Mesothelial cell of epicardium (in vitro differentiated cells): Measurements from ENCODE around the gene RAB20. TPM values are rescaled to one million over a fixed set of nuclear protein-coding genes. Genes with fewer than 3 reads are reported as not detected.

Source experiments
- DNase-seq, 2 experiments: peaks; one replicate each; pipeline ENCODE4 v3.0.0; 2021; ENCODE audit warnings: low spot score in 2 of 2; ENCODE audit not compliant: unreplicated experiment in 2 of 2
- H3K27ac Mint-ChIP-seq: 2 replicates; pipeline ENCODE4 v1.8.0; 2021; ENCODE audit warnings: mixed read lengths
- H3K27me3 Mint-ChIP-seq: 2 replicates; pipeline ENCODE4 v1.8.0; 2021; ENCODE audit warnings: low read depth, mixed read lengths
- H3K36me3 Mint-ChIP-seq: 2 replicates; pipeline ENCODE4 v1.8.0; 2021; ENCODE audit warnings: mixed read lengths
- H3K4me1 Mint-ChIP-seq: 2 replicates; pipeline ENCODE4 v1.8.0; 2021; ENCODE audit warnings: mixed read lengths
- H3K4me3 Mint-ChIP-seq: 2 replicates; pipeline ENCODE4 v1.8.0; 2021; ENCODE audit warnings: mild to moderate bottlenecking, moderate library complexity, mixed read lengths
- H3K9me3 Mint-ChIP-seq: 2 replicates; pipeline ENCODE4 v1.8.0; 2021; ENCODE audit warnings: mixed read lengths
- CTCF ChIP-seq: fragments of 200-600 bp; sonication (generic); IDR thresholded peaks from one replicate; pipeline ENCODE4 v1.5.0; 2021; ENCODE audit warnings: antibody characterized with exemption; ENCODE audit not compliant: unreplicated experiment
- total RNA-seq: library from RNA; stranded (reverse); gene quantifications from 3 replicates; pipeline ENCODE4 v1.2.1, GENCODE V29; 2021

The RAB20 gene
- total RNA-seq, 1 donor from 2014 or later: 8.9 TPM

- peak overlapping the region; percentile 55 for H3K27ac Mint-ChIP-seq
- no peaks in the 10 kb centered on the region for H3K27me3 Mint-ChIP-seq
- DNase-seq: no peak
- no peaks in the 10 kb centered on the region for H3K9me3 Mint-ChIP-seq
- H3K4me1 Mint-ChIP-seq: peaks cover 34% of the 10 kb centered on the region
- TF ChIP-seq CTCF: no peak
- H3K36me3 Mint-ChIP-seq: no peaks in the 10 kb centered on the region
- no peak overlapping the region for H3K4me3 Mint-ChIP-seq
Observed at GRCh38 chr13:110531100-110531499, 30.4 kb downstream of the RAB20 start.

- DNase-seq: no peak
- TF ChIP-seq CTCF: no peak
- Mint-ChIP-seq H3K27ac (peak overlapping the region; percentile 84), H3K4me3 (no peak overlapping the region), H3K27me3 (no peaks in the 10 kb centered on the region), H3K9me3 (no peaks in the 10 kb centered on the region), H3K36me3 (no peaks in the 10 kb centered on the region), H3K4me1 (peaks cover 44% of the 10 kb centered on the region)
Observed at GRCh38 chr13:110529522-110530311, 31.8 kb downstream of the RAB20 start.

- Mint-ChIP-seq H3K27ac (peak overlapping the region; percentile 84), H3K4me1 (peaks cover 46% of the 10 kb centered on the region), H3K4me3 (no peak overlapping the region), H3K9me3 (no peaks in the 10 kb centered on the region), H3K27me3 (no peaks in the 10 kb centered on the region), H3K36me3 (no peaks in the 10 kb centered on the region)
- TF ChIP-seq CTCF: no peak
- no peak for DNase-seq
Observed at GRCh38 chr13:110528911-110529310, 32.6 kb downstream of the RAB20 start.

GRCh38 chr13:110528371-110528770 is 33.2 kb downstream of the RAB20 start:
- H3K4me1 Mint-ChIP-seq: peaks cover 43% of the 10 kb centered on the region
- peak overlapping the region; percentile 75 for H3K27ac Mint-ChIP-seq

More at GRCh38 chr13:110528371-110528770, 33.2 kb downstream of the RAB20 start:
- Mint-ChIP-seq H3K4me3 (no peak overlapping the region), H3K27me3 (no peaks in the 10 kb centered on the region), H3K36me3 (no peaks in the 10 kb centered on the region), H3K9me3 (no peaks in the 10 kb centered on the region)
- no peak for DNase-seq
- no peak for TF ChIP-seq CTCF
